Keratinocyte (primary cell): ENCODE measurements around the gene MBTPS1. TPM values are rescaled to one million over a fixed set of nuclear protein-coding genes. Genes with fewer than 3 reads are reported as not detected.
A peak's percentile ranks its signal among the peaks of the same experiment; 100 is the strongest.

ENCODE experiments used
- DNase-seq: peaks from one replicate; pipeline ENCODE4 v3.0.0-alpha.2; 2011; ENCODE audit warnings: low read depth, missing footprints, low spot score
- FAIRE-seq: peaks from 2 replicates; lab custom pipeline; 2011; peaks lifted over from hg19 to GRCh38; lab: Jason Lieb, UNC
- H2AFZ ChIP-seq: 2 replicates; pipeline ENCODE4 v1.6.0; 2012; ENCODE audit warnings: low read length, control low read depth, inconsistent platforms; ENCODE audit not compliant: control insufficient read depth
- H3K27ac ChIP-seq: 2 replicates; pipeline ENCODE4 v1.5.1; 2011; ENCODE audit warnings: low read length; ENCODE audit not compliant: control insufficient read depth, insufficient read depth
- H3K27me3 ChIP-seq: 3 replicates; pipeline ENCODE4 v1.6.0; 2011; ENCODE audit warnings: low read length; ENCODE audit not compliant: control insufficient read depth, insufficient read depth; ENCODE audit errors: extremely low read depth
- H3K36me3 ChIP-seq, 2 experiments: 2 replicates in 1 of 2; 3 replicates in 1 of 2; pipeline ENCODE4 v1.5.1; 2011; ENCODE audit warnings: low read length in 2 of 2, mild to moderate bottlenecking in 1 of 2; ENCODE audit not compliant: control insufficient read depth in 2 of 2, insufficient read depth in 2 of 2; ENCODE audit errors: extremely low read depth in 1 of 2
- H3K4me1 ChIP-seq: 3 replicates; pipeline ENCODE4 v1.5.1; 2011; ENCODE audit warnings: low read length; ENCODE audit not compliant: control insufficient read depth, insufficient read depth; ENCODE audit errors: extremely low read depth
- H3K4me2 ChIP-seq: 3 replicates; pipeline ENCODE4 v1.6.0; 2011; ENCODE audit warnings: low read depth, low read length; ENCODE audit not compliant: control insufficient read depth, insufficient read depth; ENCODE audit errors: extremely low read depth
- H3K4me3 ChIP-seq, 3 experiments: fragments of 200-600 bp in 1 of 3; sonication (generic) in 1 of 3; 2 replicates in 2 of 3; 3 replicates in 1 of 3; pipeline ENCODE4 v1.5.1; 2011 to 2016; ENCODE audit warnings: low read length in 3 of 3, mild to moderate bottlenecking in 3 of 3, control low read depth in 2 of 3, inconsistent platforms in 1 of 3, low read depth in 1 of 3, mixed read lengths in 1 of 3, mixed run types in 1 of 3, moderate library complexity in 1 of 3; ENCODE audit not compliant: control insufficient read depth in 2 of 3, insufficient read depth in 2 of 3; ENCODE audit errors: extremely low read depth in 1 of 3
- H3K79me2 ChIP-seq: 2 replicates; pipeline ENCODE4 v1.6.0; 2012; ENCODE audit warnings: low read length; ENCODE audit not compliant: control insufficient read depth, insufficient read depth
- H3K9ac ChIP-seq: 3 replicates; pipeline ENCODE4 v1.6.0; 2011; ENCODE audit warnings: low read length; ENCODE audit not compliant: control insufficient read depth, insufficient read depth; ENCODE audit errors: extremely low read depth
- H3K9me1 ChIP-seq: 3 replicates; pipeline ENCODE4 v1.6.0; 2011; ENCODE audit warnings: low read length; ENCODE audit not compliant: control insufficient read depth, insufficient read depth; ENCODE audit errors: extremely low read depth
- H3K9me3 ChIP-seq: 2 replicates; pipeline ENCODE4 v1.5.1; 2012; ENCODE audit warnings: low read depth, low read length; ENCODE audit not compliant: control insufficient read depth
- H4K20me1 ChIP-seq: 3 replicates; pipeline ENCODE4 v1.6.0; 2011; ENCODE audit warnings: low read length; ENCODE audit not compliant: control insufficient read depth, insufficient read depth; ENCODE audit errors: extremely low read depth
- CTCF ChIP-seq, 3 experiments: IDR thresholded peaks in 1 of 3; conservative IDR thresholded peaks in 1 of 3; optimal IDR thresholded peaks in 1 of 3; 2 replicates in 2 of 3; 3 replicates in 1 of 3; pipeline versions ENCODE3 to v1.5.1; 2011; ENCODE audit warnings: low read length in 3 of 3, mild to moderate bottlenecking in 3 of 3, moderate library complexity in 2 of 3, control low read depth in 1 of 3, inconsistent platforms in 1 of 3; ENCODE audit not compliant: insufficient read depth in 2 of 3; ENCODE audit errors: extremely low read depth in 1 of 3
- EZH2 ChIP-seq: IDR thresholded peaks from one replicate; pipeline ENCODE4 v1.6.1; 2012; ENCODE audit warnings: inconsistent platforms, mild to moderate bottlenecking, low read length, moderate library complexity
- dilution Hi-C: fragments of 300-500 bp; cut with MboI; formaldehyde crosslinking; loops from one replicate; pipeline ENCODE4 v1.7.0; 2020; ENCODE audit warnings: low sequenced_read_pairs; ENCODE audit not compliant: extremely low pct_ligation_motif_present
- polyA plus RNA-seq, 5 experiments: library from polyadenylated mRNA; depleted of rRNA in 3 of 5; stranded (reverse) in 3 of 5; stranded (forward) in 1 of 5; unstranded in 1 of 5; fragments of >200 nt; gene quantifications; 1 replicate in 1 of 5; 2 replicates in 3 of 5; 3 replicates in 1 of 5; pipeline versions ENCODE4 v1.2.1 to v1.2.3, GENCODE V29; 2011 to 2012; ENCODE audit warnings: missing spikeins in 2 of 5, low read depth in 1 of 5, low replicate concordance in 1 of 5

Gene MBTPS1
- polyA plus RNA-seq, 1 donor (not counting 4 experiments of a cell fraction or from before 2014, with no cell fraction given): 56.0 TPM

- DNase-seq (no peak), FAIRE-seq (peak; percentile 51)
- Histone ChIP-seq H3K4me3 (no peak overlapping the region), H4K20me1 (no peaks in the 10 kb centered on the region), H3K4me1 (no peaks in the 10 kb centered on the region), H3K9me3 (no peaks in the 10 kb centered on the region), H3K27ac (no peak overlapping the region), H3K9me1 (no peaks in the 10 kb centered on the region), H3K4me2 (no peak overlapping the region), H3K9ac (no peak overlapping the region), H3K36me3 (peaks cover 32 to 36% of the 10 kb centered on the region in 2 experiments), H3K79me2 (no peaks in the 10 kb centered on the region), H2AFZ (no peak overlapping the region), H3K27me3 (no peaks in the 10 kb centered on the region)
- TF ChIP-seq EZH2: no peak
- peak; percentile 71 to 83 (median 74) for TF ChIP-seq CTCF (optimal IDR thresholded peaks at IDR 0.05 in 1 of 3, IDR thresholded peaks at IDR 0.05 in 1 of 3, conservative IDR thresholded peaks at IDR 0.05 in 1 of 3; ENCODE audit: extremely low read depth in 1 of 3, insufficient read depth in 2 of 3, low read length in 3 of 3)
- dilution Hi-C loops: no loop called here
These were observed 51.1 kb downstream of the MBTPS1 start for GRCh38 chr16:84065536-84066132.

GRCh38 chr16:84063980-84064379 is 52.8 kb downstream of the MBTPS1 start:
- Histone ChIP-seq H3K9me1 (no peaks in the 10 kb centered on the region), H3K79me2 (no peaks in the 10 kb centered on the region), H4K20me1 (no peaks in the 10 kb centered on the region), H2AFZ (no peak overlapping the region), H3K27me3 (no peaks in the 10 kb centered on the region), H3K27ac (no peak overlapping the region), H3K36me3 (peaks cover 29 to 38% of the 10 kb centered on the region in 2 experiments), H3K4me1 (no peaks in the 10 kb centered on the region), H3K4me2 (no peak overlapping the region), H3K4me3 (no peak overlapping the region), H3K9ac (no peak overlapping the region), H3K9me3 (no peaks in the 10 kb centered on the region)
- DNase-seq (no peak), FAIRE-seq (no peak)
- TF ChIP-seq CTCF (optimal IDR thresholded peaks at IDR 0.05 in 1 of 3, IDR thresholded peaks at IDR 0.05 in 1 of 3, conservative IDR thresholded peaks at IDR 0.05 in 1 of 3; ENCODE audit: extremely low read depth in 1 of 3, insufficient read depth in 2 of 3, low read length in 3 of 3): no peak
- no peak for TF ChIP-seq EZH2
- dilution Hi-C loops: no loop called here
